Naive thymus-derived CD8-positive, alpha-beta T cell (primary cell): ENCODE data around the gene CHL1. TPM values are rescaled to one million over a fixed set of nuclear protein-coding genes. Genes with fewer than 3 reads are reported as not detected.
A peak's percentile ranks its signal among the peaks of the same experiment; 100 is the strongest.

Experiments
- ATAC-seq, 2 donors: fragments of 150-1000 bp; cut with Tn5 transposase in 1 of 2; sonication (Bioruptor Pico), chemical (Tn5 transposase) in 1 of 2; 1 replicate in 1 of 2; 2 replicates in 1 of 2; pipeline ENCODE4 v1.10.0; 2021; ENCODE audit warnings: mild to moderate bottlenecking in 2 of 2, moderate library complexity in 2 of 2
- POLR2A ChIA-PET: fragments of 350-600 bp; sonication (Branson Sonifier 250); formaldehyde crosslinking; loops from one replicate; lab custom pipeline; 2021; ENCODE audit warnings: antibody characterized with exemption; lab: Charles Lee
- DNase-seq, 10 donors: peaks; one replicate each; pipeline versions ENCODE4 v3.0.0 to v3.0.0-alpha.2; 2020 to 2022
- H3K27ac Mint-ChIP-seq, 10 donors: one replicate each; pipeline ENCODE4 v1.8.0; 2020 to 2022; ENCODE audit warnings: mild to moderate bottlenecking in 10 of 10, mixed read lengths in 10 of 10, moderate library complexity in 4 of 10, inconsistent platforms in 1 of 10
- H3K27me3 Mint-ChIP-seq, 5 donors: one replicate each; pipeline ENCODE4 v1.8.0; 2021 to 2022; ENCODE audit warnings: mixed read lengths in 5 of 5
- H3K36me3 Mint-ChIP-seq, 3 donors: one replicate each; pipeline ENCODE4 v1.8.0; 2020 to 2022; ENCODE audit warnings: mixed read lengths in 3 of 3, mild to moderate bottlenecking in 2 of 3, inconsistent platforms in 1 of 3
- H3K4me1 Mint-ChIP-seq, 4 donors: one replicate each; pipeline ENCODE4 v1.8.0; 2021 to 2022; ENCODE audit warnings: mixed read lengths in 4 of 4
- H3K4me3 Mint-ChIP-seq, 10 donors: one replicate each; pipeline ENCODE4 v1.8.0; 2020 to 2022; ENCODE audit warnings: mild to moderate bottlenecking in 10 of 10, mixed read lengths in 10 of 10, moderate library complexity in 6 of 10, inconsistent platforms in 1 of 10
- H3K9me3 Mint-ChIP-seq, 9 donors: one replicate each; pipeline ENCODE4 v1.8.0; 2020 to 2022; ENCODE audit warnings: mixed read lengths in 9 of 9, mild to moderate bottlenecking in 3 of 9, inconsistent platforms in 1 of 9, moderate library complexity in 1 of 9
- polyA plus RNA-seq, 3 donors: library from polyadenylated mRNA; unstranded; fragments of 300-500 nt; fragmentation: Illumina TruSeq; gene quantifications; one replicate each; pipeline ENCODE4 v1.2.3, GENCODE V29; 2021
- total RNA-seq, 8 experiments: library from RNA in 2 of 8; stranded (reverse) in 2 of 8; gene quantifications; one replicate each; pipeline ENCODE4 v1.2.3 and lab custom pipeline; 2021 to 2026

The CHL1 gene
- total and polyA plus RNA-seq, 5 experiments from 2014 or later = 0.33 to 0.60 TPM; not detected in 3

- POLR2A ChIA-PET = no interaction called here
- no peak overlapping the region for H3K27ac Mint-ChIP-seq
- no peak for ATAC-seq
- no peaks in the 10 kb centered on the region for H3K4me1 Mint-ChIP-seq
- H3K9me3 Mint-ChIP-seq = peaks cover 0 to 21% (median 3%) of the 10 kb centered on the region in 9 donors
- H3K4me3 Mint-ChIP-seq = no peak overlapping the region
- peaks cover 0 to 3% (median 0%) of the 10 kb centered on the region in 5 donors for H3K27me3 Mint-ChIP-seq
- no peak for DNase-seq
- no peaks in the 10 kb centered on the region for H3K36me3 Mint-ChIP-seq
Observed at GRCh38 chr3:436053-436452, 239.5 kb downstream of the CHL1 start.

- Mint-ChIP-seq H3K4me3 (no peak overlapping the region), H3K9me3 (peaks cover 0 to 28% (median 3%) of the 10 kb centered on the region in 9 donors), H3K4me1 (no peaks in the 10 kb centered on the region), H3K36me3 (no peaks in the 10 kb centered on the region), H3K27ac (no peak overlapping the region), H3K27me3 (peaks cover 0 to 3% (median 0%) of the 10 kb centered on the region in 5 donors)
- DNase-seq = no peak
- ATAC-seq = no peak
- POLR2A ChIA-PET = no interaction called here
Observed at GRCh38 chr3:440826-441225, 244.3 kb downstream of the CHL1 start.

- H3K9me3 Mint-ChIP-seq = peaks cover 0 to 27% (median 3%) of the 10 kb centered on the region in 9 donors
- POLR2A ChIA-PET = no interaction called here
- DNase-seq (no peak), ATAC-seq (no peak)
- H3K27me3 Mint-ChIP-seq = peaks cover 0 to 6% (median 0%) of the 10 kb centered on the region in 5 donors
- no peaks in the 10 kb centered on the region for H3K4me1 Mint-ChIP-seq
- H3K27ac Mint-ChIP-seq = no peak overlapping the region
- H3K36me3 Mint-ChIP-seq = no peaks in the 10 kb centered on the region
- H3K4me3 Mint-ChIP-seq = no peak overlapping the region
Observed at GRCh38 chr3:445960-446359, 249.4 kb downstream of the CHL1 start.

- no peaks in the 10 kb centered on the region for H3K4me1 Mint-ChIP-seq
- POLR2A ChIA-PET = no interaction called here
- peaks cover 0 to 6% (median 0%) of the 10 kb centered on the region in 5 donors for H3K27me3 Mint-ChIP-seq
- DNase-seq (no peak), ATAC-seq (no peak)
- H3K4me3 Mint-ChIP-seq = no peak overlapping the region
- no peak overlapping the region for H3K27ac Mint-ChIP-seq
- peaks cover 0 to 24% (median 3%) of the 10 kb centered on the region in 9 donors for H3K9me3 Mint-ChIP-seq
- H3K36me3 Mint-ChIP-seq = no peaks in the 10 kb centered on the region
Observed at GRCh38 chr3:447671-448070, 251.1 kb downstream of the CHL1 start.

GRCh38 chr3:449711-450110, 253.1 kb downstream of the CHL1 start:
- DNase-seq = no peak
- Mint-ChIP-seq H3K4me1 (no peaks in the 10 kb centered on the region), H3K4me3 (no peak overlapping the region), H3K9me3 (peaks cover 0 to 23% (median 3%) of the 10 kb centered on the region in 9 donors), H3K27ac (no peak overlapping the region), H3K27me3 (peaks cover 0 to 6% (median 0%) of the 10 kb centered on the region in 5 donors), H3K36me3 (no peaks in the 10 kb centered on the region)
- ATAC-seq = no peak
- POLR2A ChIA-PET = no interaction called here

- Mint-ChIP-seq H3K9me3 (peaks cover 0 to 16% (median 0%) of the 10 kb centered on the region in 9 donors), H3K27me3 (peaks cover 0 to 6% (median 0%) of the 10 kb centered on the region in 5 donors), H3K36me3 (no peaks in the 10 kb centered on the region), H3K27ac (no peak overlapping the region), H3K4me3 (no peak overlapping the region), H3K4me1 (no peaks in the 10 kb centered on the region)
- DNase-seq = no peak
- ATAC-seq = no peak
- POLR2A ChIA-PET = no interaction called here
Observed at GRCh38 chr3:452221-452620, 255.7 kb downstream of the CHL1 start.

GRCh38 chr3:453106-453505, 256.5 kb downstream of the CHL1 start:
- no peak for DNase-seq
- H3K4me3 Mint-ChIP-seq = no peak overlapping the region
- no peak overlapping the region for H3K27ac Mint-ChIP-seq
- H3K27me3 Mint-ChIP-seq = peaks cover 0 to 3% (median 0%) of the 10 kb centered on the region in 5 donors
- peaks cover 0 to 16% (median 0%) of the 10 kb centered on the region in 9 donors for H3K9me3 Mint-ChIP-seq
- H3K4me1 Mint-ChIP-seq = no peaks in the 10 kb centered on the region
- no peak for ATAC-seq
- no peaks in the 10 kb centered on the region for H3K36me3 Mint-ChIP-seq
- POLR2A ChIA-PET = no interaction called here

- Mint-ChIP-seq H3K9me3 (peaks cover 0 to 12% (median 1%) of the 10 kb centered on the region in 9 donors), H3K36me3 (no peaks in the 10 kb centered on the region), H3K4me3 (no peak overlapping the region), H3K4me1 (no peaks in the 10 kb centered on the region), H3K27me3 (peaks cover 0 to 3% (median 0%) of the 10 kb centered on the region in 5 donors), H3K27ac (no peak overlapping the region)
- DNase-seq (no peak), ATAC-seq (no peak)
- POLR2A ChIA-PET = no interaction called here
Observed at GRCh38 chr3:454986-455385, 258.4 kb downstream of the CHL1 start.

GRCh38 chr3:458124-458523, 261.6 kb downstream of the CHL1 start:
- Mint-ChIP-seq H3K27ac (no peak overlapping the region), H3K4me3 (no peak overlapping the region), H3K27me3 (peaks cover 0 to 3% (median 0%) of the 10 kb centered on the region in 5 donors), H3K36me3 (no peaks in the 10 kb centered on the region), H3K4me1 (no peaks in the 10 kb centered on the region), H3K9me3 (peaks cover 0 to 19% (median 0%) of the 10 kb centered on the region in 9 donors)
- ATAC-seq (no peak), DNase-seq (no peak)
- POLR2A ChIA-PET = no interaction called here

GRCh38 chr3:458653-459310, 262.2 kb downstream of the CHL1 start:
- no peaks in the 10 kb centered on the region for H3K4me1 Mint-ChIP-seq
- POLR2A ChIA-PET = no interaction called here
- DNase-seq (no peak), ATAC-seq (no peak)
- H3K4me3 Mint-ChIP-seq = no peak overlapping the region
- H3K27ac Mint-ChIP-seq = peak overlapping the region in 1 of 10 donors; percentile 19
- H3K9me3 Mint-ChIP-seq = peaks cover 0 to 19% (median 0%) of the 10 kb centered on the region in 9 donors
- H3K36me3 Mint-ChIP-seq = no peaks in the 10 kb centered on the region
- H3K27me3 Mint-ChIP-seq = peaks cover 0 to 3% (median 0%) of the 10 kb centered on the region in 5 donors
